Activated CD4-positive, alpha-beta T cell treated with anti-CD3 and anti-CD28 coated beads, Interleukin-2, amount 10 ng/mL, durations not matched to agents 7 days and 5 days (primary cell): ENCODE data around the gene CAV2. TPM values are rescaled to one million over a fixed set of nuclear protein-coding genes. Genes with fewer than 3 reads are reported as not detected.

Experiments
- total RNA-seq, 2 experiments: library from RNA; stranded (reverse); gene quantifications; one replicate each; pipeline ENCODE4 v1.2.3, GENCODE V29; 2021

The CAV2 gene
- total RNA-seq, 2 experiments from 2014 or later: not detected

Other genes starting within 250 kb of the CAV2 start
- not detected for gene CAV1, start 25.3 kb downstream of the CAV2 start, total RNA-seq
- gene MET, start 172.5 kb downstream of the CAV2 start, total RNA-seq: under 1 TPM; 0.21 to 0.22 TPM